Skin epidermis (tissue), 12 donors: Measurements from ENCODE around the gene PHF21A.
A peak's percentile ranks its signal among the peaks of the same experiment; 100 is the strongest.

Experiments used
- H3K27ac ChIP-seq, 21 experiments: fragments of 200-600 bp; sonication (generic) in 11 of 21; one replicate each; pipeline ENCODE4 v1.5.0; 2020; ENCODE audit warnings: mild to moderate bottlenecking in 3 of 21, inconsistent platforms in 2 of 21, moderate library complexity in 2 of 21
- H3K4me3 ChIP-seq, 7 experiments: fragments of 200-600 bp; sonication (generic) in 2 of 7; one replicate each; pipeline ENCODE4 v1.5.0; 2020; ENCODE audit warnings: inconsistent platforms in 2 of 7, mild to moderate bottlenecking in 2 of 7, moderate library complexity in 1 of 7

Gene PHF21A

GRCh38 chr11:45948356-45948755 lies 172.9 kb downstream of the PHF21A start:
- no peak overlapping the region for H3K4me3 ChIP-seq
- H3K27ac ChIP-seq: no peak overlapping the region

- no peak overlapping the region for H3K27ac ChIP-seq
- H3K4me3 ChIP-seq: no peak overlapping the region
Measured at GRCh38 chr11:45947885-45948284, 173.4 kb downstream of the PHF21A start.

- Histone ChIP-seq H3K27ac (no peak overlapping the region), H3K4me3 (no peak overlapping the region)
Measured at GRCh38 chr11:45945397-45945999, 175.8 kb downstream of the PHF21A start.

- no peak overlapping the region for H3K27ac ChIP-seq
Measured at GRCh38 chr11:45942381-45942780, 178.9 kb downstream of the PHF21A start.

GRCh38 chr11:45941285-45941684 lies 180.0 kb downstream of the PHF21A start:
- H3K4me3 ChIP-seq: no peak overlapping the region
- H3K27ac ChIP-seq: no peak overlapping the region

More at GRCh38 chr11:45942381-45942780, 178.9 kb downstream of the PHF21A start:
- no peak overlapping the region for H3K4me3 ChIP-seq

GRCh38 chr11:45939836-45940235 lies 181.4 kb downstream of the PHF21A start:
- Histone ChIP-seq H3K27ac (no peak overlapping the region), H3K4me3 (no peak overlapping the region)

GRCh38 chr11:45937916-45938315 lies 183.3 kb downstream of the PHF21A start:
- Histone ChIP-seq H3K27ac (no peak overlapping the region), H3K4me3 (no peak overlapping the region)

GRCh38 chr11:45936511-45937054 lies 184.7 kb downstream of the PHF21A start:
- H3K4me3 ChIP-seq: no peak overlapping the region
- H3K27ac ChIP-seq: no peak overlapping the region

- H3K27ac ChIP-seq: peak overlapping the region in 5 of 21 experiments; percentile 8 to 86 (median 48)
Measured at GRCh38 chr11:45935349-45936064, 185.7 kb downstream of the PHF21A start.

GRCh38 chr11:45934580-45935318 lies 186.5 kb downstream of the PHF21A start:
- Histone ChIP-seq H3K4me3 (no peak overlapping the region), H3K27ac (peak overlapping the region in 9 of 21 experiments; percentile 8 to 94 (median 56))

More at GRCh38 chr11:45935349-45936064, 185.7 kb downstream of the PHF21A start:
- no peak overlapping the region for H3K4me3 ChIP-seq

- Histone ChIP-seq H3K27ac (peak overlapping the region in 9 of 21 experiments; percentile 11 to 94 (median 77)), H3K4me3 (no peak overlapping the region)
Measured at GRCh38 chr11:45933846-45934579, 187.2 kb downstream of the PHF21A start.

GRCh38 chr11:45933131-45933831 lies 188.0 kb downstream of the PHF21A start:
- Histone ChIP-seq H3K4me3 (peak overlapping the region in 3 of 7 experiments; percentile 9 to 31 (median 14)), H3K27ac (peak overlapping the region in 11 of 21 experiments; percentile 5 to 94 (median 64))

- peak overlapping the region in 16 of 21 experiments; percentile 39 to 94 (median 72) for H3K27ac ChIP-seq
Measured at GRCh38 chr11:45932217-45932616, 189.0 kb downstream of the PHF21A start.

GRCh38 chr11:45931739-45932138 lies 189.5 kb downstream of the PHF21A start:
- Histone ChIP-seq H3K4me3 (peak overlapping the region in 2 of 7 experiments; percentile 9 to 31), H3K27ac (peak overlapping the region in 17 of 21 experiments; percentile 39 to 94 (median 68))

More at GRCh38 chr11:45932217-45932616, 189.0 kb downstream of the PHF21A start:
- peak overlapping the region in 2 of 7 experiments; percentile 9 to 31 for H3K4me3 ChIP-seq

- H3K27ac ChIP-seq: peak overlapping the region in 19 of 21 experiments; percentile 22 to 94 (median 68)
Measured at GRCh38 chr11:45930951-45931570, 190.2 kb downstream of the PHF21A start.

GRCh38 chr11:45930031-45930794 lies 191.0 kb downstream of the PHF21A start:
- Histone ChIP-seq H3K4me3 (peak overlapping the region in 1 of 7 experiments; percentile 9), H3K27ac (peak overlapping the region in 20 of 21 experiments; percentile 23 to 94 (median 64))

More at GRCh38 chr11:45930951-45931570, 190.2 kb downstream of the PHF21A start:
- peak overlapping the region in 1 of 7 experiments; percentile 9 for H3K4me3 ChIP-seq

- Histone ChIP-seq H3K4me3 (peak overlapping the region in 1 of 7 experiments; percentile 5), H3K27ac (peak overlapping the region in 19 of 21 experiments; percentile 4 to 94 (median 60))
Measured at GRCh38 chr11:45929486-45930030, 191.7 kb downstream of the PHF21A start.
